ENCODE results near the gene TENT4A.
A peak's percentile ranks its signal among the peaks of the same experiment; 100 is the strongest.

Gene TENT4A

GRCh38 chr5:6737043-6737941 is 24.1 kb downstream of the TENT4A start:
- no peak for TF ChIP-seq POLR2A (IDR thresholded peaks at IDR 0.05; ENCODE audit: low read length)
- no peak for TF ChIP-seq GATA1 (IDR thresholded peaks at IDR 0.05; ENCODE audit: low read depth, low read length)
- no peak for DNase-seq

GRCh38 chr5:6739603-6740002 is 26.4 kb downstream of the TENT4A start:
- TF ChIP-seq POLR2A (IDR thresholded peaks at IDR 0.05; ENCODE audit: low read length) = no peak
- no peak for TF ChIP-seq GATA1 (IDR thresholded peaks at IDR 0.05; ENCODE audit: low read depth, low read length)
- DNase-seq = no peak

GRCh38 chr5:6740586-6741150 is 27.4 kb downstream of the TENT4A start:
- no peak for TF ChIP-seq GATA1 (IDR thresholded peaks at IDR 0.05; ENCODE audit: low read depth, low read length)
- no peak for TF ChIP-seq POLR2A (IDR thresholded peaks at IDR 0.05; ENCODE audit: low read length)
- no peak for DNase-seq

- no peak for TF ChIP-seq POLR2A (IDR thresholded peaks at IDR 0.05; ENCODE audit: low read length)
- no peak for TF ChIP-seq GATA1 (IDR thresholded peaks at IDR 0.05; ENCODE audit: low read depth, low read length)
Measured at GRCh38 chr5:6742081-6742758, 29.0 kb downstream of the TENT4A start.

GRCh38 chr5:6743161-6743560 is 29.9 kb downstream of the TENT4A start:
- no peak for DNase-seq
- TF ChIP-seq POLR2A (IDR thresholded peaks at IDR 0.05; ENCODE audit: low read length) (no peak), GATA1 (IDR thresholded peaks at IDR 0.05; ENCODE audit: low read depth, low read length) (no peak)

More at GRCh38 chr5:6742081-6742758, 29.0 kb downstream of the TENT4A start:
- DNase-seq = no peak

- TF ChIP-seq POLR2A (IDR thresholded peaks at IDR 0.05; ENCODE audit: low read length) = no peak
- DNase-seq = no peak
Measured at GRCh38 chr5:6744841-6745705, 31.8 kb downstream of the TENT4A start.

GRCh38 chr5:6745706-6746222 is 32.5 kb downstream of the TENT4A start:
- TF ChIP-seq GATA1 (IDR thresholded peaks at IDR 0.05; ENCODE audit: low read depth, low read length) (no peak), POLR2A (IDR thresholded peaks at IDR 0.05; ENCODE audit: low read length) (no peak)
- peak; percentile 59 to 74 for DNase-seq

GRCh38 chr5:6746244-6746643 is 33.0 kb downstream of the TENT4A start:
- TF ChIP-seq POLR2A (IDR thresholded peaks at IDR 0.05; ENCODE audit: low read length) (no peak), GATA1 (IDR thresholded peaks at IDR 0.05; ENCODE audit: low read depth, low read length) (no peak)
- no peak for DNase-seq

GRCh38 chr5:6747103-6747502 is 33.9 kb downstream of the TENT4A start:
- TF ChIP-seq POLR2A (IDR thresholded peaks at IDR 0.05; ENCODE audit: low read length) (no peak), GATA1 (IDR thresholded peaks at IDR 0.05; ENCODE audit: low read depth, low read length) (no peak)
- no peak for DNase-seq

GRCh38 chr5:6748142-6748541 is 34.9 kb downstream of the TENT4A start:
- TF ChIP-seq POLR2A (IDR thresholded peaks at IDR 0.05; ENCODE audit: low read length) = no peak
- no peak for TF ChIP-seq GATA1 (IDR thresholded peaks at IDR 0.05; ENCODE audit: low read depth, low read length)
- DNase-seq = no peak

GRCh38 chr5:6749026-6749716 is 35.9 kb downstream of the TENT4A start:
- no peak for DNase-seq
- TF ChIP-seq POLR2A (IDR thresholded peaks at IDR 0.05; ENCODE audit: low read length) = no peak
- TF ChIP-seq GATA1 (IDR thresholded peaks at IDR 0.05; ENCODE audit: low read depth, low read length) = no peak

GRCh38 chr5:6750142-6750840 is 37.1 kb downstream of the TENT4A start:
- TF ChIP-seq POLR2A (IDR thresholded peaks at IDR 0.05; ENCODE audit: low read length) = no peak
- TF ChIP-seq GATA1 (IDR thresholded peaks at IDR 0.05; ENCODE audit: low read depth, low read length) = no peak
- no peak for DNase-seq
